Stimulated activated CD8-positive, alpha-beta memory T cell treated with anti-CD3 and anti-CD28 coated beads, Interleukin-4, amount 100 ng/mL, for 24 hours (primary cell): ENCODE measurements around the gene TMPRSS5.
"Not testable (repeated sequence)": the region's sequence is repeated elsewhere in the genome, so short reads cannot be mapped to it uniquely, and the experiment has no call there.

Experiments used
- DNase-seq: peaks from one replicate; pipeline ENCODE4 v3.0.0-alpha.2; 2020; ENCODE audit warnings: low read depth

Gene TMPRSS5

GRCh38 chr11:113697756-113698407, 8.2 kb downstream of the TMPRSS5 start:
- DNase-seq: no peak

- no peak for DNase-seq
Measured at GRCh38 chr11:113697111-113697510, 9.0 kb downstream of the TMPRSS5 start.

GRCh38 chr11:113695207-113695606, 10.9 kb downstream of the TMPRSS5 start:
- no peak for DNase-seq

DNA sequence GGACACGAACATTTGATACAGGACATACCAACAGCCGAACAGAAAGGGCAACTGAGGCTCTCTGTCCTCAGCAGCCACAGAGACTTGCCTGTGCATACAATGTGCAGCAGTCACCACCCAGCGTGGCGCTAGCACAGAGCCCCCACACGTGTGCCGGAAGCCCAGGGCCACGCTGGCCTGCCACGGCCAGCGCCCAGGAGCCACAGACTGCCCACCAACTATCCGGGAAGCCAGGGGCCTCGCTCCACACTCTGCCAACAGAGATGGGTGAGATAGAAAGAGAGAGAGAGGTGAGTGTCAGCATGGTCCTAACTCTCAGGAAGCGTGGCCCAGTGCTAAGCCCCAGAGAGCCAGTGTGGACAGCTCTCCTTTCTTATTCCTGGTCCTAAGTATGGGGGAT, 11.7 kb downstream of the TMPRSS5 start:
- DNase-seq: no peak

GRCh38 chr11:113693030-113693429, 13.1 kb downstream of the TMPRSS5 start:
- DNase-seq: no peak

DNA sequence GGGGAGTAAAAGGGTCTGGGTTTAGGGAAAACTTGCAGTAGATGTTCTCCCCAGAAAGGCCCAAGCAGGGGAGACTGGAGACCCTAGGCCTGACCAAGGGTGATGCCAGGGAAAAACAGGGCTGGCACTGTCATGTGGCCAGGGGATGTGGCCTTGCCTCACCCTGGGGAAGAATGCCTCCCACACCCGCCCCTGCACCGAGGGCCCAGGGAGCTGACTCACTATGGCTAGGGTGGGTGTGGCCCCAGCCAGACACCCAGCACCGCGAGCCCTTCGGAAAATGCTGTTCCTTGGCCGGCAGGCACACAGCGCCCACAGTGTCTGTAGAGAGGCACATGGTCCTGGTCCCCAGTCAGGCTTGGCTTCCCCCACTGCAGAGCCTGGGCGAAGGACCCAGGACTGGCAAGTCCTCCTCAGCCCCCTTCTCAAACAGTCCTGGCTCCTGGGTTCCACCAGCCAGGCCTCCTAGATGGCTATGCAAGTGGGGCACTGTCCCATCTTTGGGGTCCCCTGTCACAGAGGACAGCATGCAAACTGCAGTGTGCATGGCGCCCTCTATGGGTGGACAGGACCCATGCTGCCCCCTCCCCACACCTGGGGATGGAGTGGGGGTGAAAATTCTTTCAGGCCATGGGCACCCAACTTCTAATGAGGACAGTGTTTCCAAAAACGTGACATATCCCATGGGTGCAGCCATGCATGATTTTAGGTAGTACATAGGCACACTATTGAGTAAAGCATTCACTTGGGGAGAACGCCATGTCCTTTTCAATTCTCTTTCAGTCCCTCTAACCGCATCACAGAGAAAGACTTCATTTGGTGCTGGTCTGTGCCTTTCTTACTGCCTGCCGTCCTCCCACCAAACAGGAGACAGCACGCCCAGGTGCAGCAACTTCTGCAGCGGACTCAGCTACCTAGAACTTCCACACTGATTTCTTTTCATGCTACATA, 15.2 kb downstream of the TMPRSS5 start:
- no peak for DNase-seq

DNA sequence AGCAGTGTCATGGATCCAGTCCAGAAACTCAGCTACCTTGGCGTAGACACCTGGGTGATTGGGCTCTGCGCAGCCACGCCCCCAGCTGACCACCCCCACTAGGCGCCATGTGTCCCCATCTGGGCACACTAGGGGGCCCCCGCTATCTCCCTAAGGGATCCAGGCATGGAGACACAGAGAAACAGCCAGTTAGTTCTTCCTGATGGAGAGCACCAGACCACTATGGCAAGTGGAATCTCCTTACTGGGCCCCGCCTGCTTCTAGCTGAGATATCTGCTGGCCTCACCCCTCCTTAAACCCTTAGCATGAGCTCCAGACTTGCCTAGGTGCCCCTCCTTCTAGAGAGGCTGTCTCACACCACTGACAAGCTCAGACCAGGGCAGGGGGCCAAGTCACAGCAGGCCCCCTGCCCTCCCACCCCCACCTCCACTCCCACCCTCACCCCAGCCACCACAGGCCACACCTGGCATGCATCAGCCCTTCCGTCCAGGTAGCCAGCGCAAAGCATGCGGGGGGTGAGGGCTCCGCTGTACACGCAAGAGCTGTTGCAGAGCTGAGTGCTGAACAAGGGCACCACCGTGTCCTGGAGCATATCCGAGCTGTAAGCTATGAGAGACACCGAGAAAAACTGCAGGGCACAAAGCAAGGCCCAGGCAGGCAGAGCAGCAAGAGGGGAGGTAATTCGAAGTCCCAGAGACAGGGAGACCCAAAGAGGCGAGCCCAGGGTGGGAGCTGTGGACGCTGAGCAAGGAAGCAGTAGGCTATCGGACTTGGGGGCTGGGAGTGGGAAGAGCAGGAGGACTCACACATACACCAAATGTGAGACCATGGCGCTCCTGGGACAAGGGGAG, 16.1 kb downstream of the TMPRSS5 start:
- no peak for DNase-seq

- no peak for DNase-seq
Measured at GRCh38 chr11:113685654-113686359, 20.3 kb downstream of the TMPRSS5 start.

- no peak for DNase-seq
Measured at GRCh38 chr11:113684496-113684895, 21.6 kb downstream of the TMPRSS5 start.

DNA sequence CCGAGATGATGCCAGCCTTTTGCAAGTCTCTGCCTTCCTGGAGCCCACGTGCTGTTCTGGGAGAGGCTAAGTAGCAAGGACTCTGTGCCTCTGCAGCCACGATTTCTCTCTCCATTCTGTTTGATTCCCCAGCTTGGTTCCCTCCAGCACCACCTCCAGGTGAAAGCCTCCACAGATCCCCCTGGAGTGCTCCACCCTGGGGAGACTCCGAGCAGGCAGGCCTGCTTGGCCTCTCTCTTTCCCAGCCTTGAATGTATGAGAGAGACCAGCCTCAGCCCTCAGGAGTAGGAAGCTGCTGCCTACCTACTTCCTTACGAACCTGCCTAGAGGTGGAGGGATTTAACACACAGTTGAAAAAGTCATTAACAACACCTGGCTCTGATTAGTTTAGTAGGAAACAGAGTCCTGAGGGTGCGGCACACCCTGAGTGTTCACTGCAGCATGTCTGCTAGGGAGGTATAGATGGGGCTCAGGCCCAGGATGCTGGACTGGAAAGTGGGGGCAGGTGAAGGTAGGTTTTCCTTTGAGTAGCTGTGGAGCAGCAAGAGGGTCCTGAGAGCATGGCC, 22.5 kb downstream of the TMPRSS5 start:
- DNase-seq: no peak

DNA sequence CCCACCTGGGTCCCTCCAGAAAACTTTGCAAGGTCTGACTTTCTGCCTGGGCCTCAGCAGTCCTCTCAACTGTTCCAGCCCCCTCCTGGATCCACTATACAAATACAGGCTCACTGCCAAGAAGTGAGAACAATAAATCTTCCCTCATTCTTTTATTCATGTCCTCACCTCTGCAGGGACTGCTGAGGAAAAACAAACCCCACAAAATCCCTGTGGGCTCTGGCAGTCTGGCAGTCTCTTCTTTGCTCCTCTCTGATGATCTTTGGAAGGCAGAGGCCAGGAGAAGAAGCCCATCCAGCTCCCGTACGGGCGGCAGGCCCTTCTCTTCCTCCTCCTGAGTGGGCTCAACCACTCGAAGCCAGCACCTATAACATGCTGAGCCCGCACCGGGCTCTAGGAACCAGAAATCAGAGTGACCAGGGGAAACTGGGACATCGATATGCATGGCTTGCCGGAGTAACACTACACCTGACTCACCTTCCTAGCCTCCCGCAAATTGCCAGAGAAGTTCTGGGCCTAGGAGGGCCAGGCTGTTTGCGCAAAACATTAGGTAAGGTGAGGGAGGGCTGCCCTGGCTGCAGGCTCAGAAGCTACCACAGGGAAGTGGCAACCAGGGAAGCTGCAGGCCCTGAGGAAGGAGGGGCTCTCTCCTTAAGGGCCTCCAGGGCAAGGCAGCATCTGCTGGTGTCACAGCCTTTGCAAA, 24.2 kb downstream of the TMPRSS5 start:
- no peak for DNase-seq

GRCh38 chr11:113681282-113681681, 24.8 kb downstream of the TMPRSS5 start:
- DNase-seq: no peak

DNA sequence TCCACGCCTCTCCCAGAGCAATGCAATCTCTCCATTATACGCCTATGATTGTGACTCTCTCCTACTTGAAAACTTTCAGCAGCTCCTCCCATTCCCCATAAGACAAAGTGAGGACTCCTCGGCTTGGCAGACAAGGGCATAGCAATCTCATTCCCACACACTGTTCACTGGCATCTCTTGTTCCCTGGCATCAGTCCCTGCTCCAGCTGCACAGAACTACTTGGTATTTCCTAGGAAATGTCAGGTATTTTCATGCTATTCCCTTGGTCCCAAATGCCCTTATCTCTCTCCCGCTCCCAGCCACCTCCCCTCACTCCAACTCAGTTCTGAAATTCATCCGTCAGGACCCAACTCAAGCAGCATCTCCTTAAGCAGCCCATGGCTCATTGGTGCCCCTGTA, 28.4 kb downstream of the TMPRSS5 start:
- DNase-seq: no peak

DNA sequence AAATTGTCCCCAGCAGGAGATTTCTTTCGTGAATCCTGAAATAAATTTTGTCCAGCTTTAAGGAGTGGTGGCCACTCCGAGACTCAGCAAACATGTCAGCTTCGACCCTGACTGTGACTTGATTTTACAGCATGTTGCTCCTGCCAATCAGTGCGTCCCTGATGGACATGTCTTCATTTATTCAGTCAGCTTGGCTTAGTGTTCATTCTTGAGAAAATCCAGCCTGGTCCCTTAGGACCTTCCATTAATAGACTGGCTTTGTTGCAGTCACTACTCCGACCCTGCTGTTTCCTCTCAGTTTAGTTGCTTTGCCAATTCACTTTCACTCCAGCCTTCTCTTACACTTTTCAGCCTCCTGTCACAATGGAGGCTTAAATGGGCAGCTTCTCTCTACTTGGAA, 30.5 kb downstream of the TMPRSS5 start:
- no peak for DNase-seq

DNA sequence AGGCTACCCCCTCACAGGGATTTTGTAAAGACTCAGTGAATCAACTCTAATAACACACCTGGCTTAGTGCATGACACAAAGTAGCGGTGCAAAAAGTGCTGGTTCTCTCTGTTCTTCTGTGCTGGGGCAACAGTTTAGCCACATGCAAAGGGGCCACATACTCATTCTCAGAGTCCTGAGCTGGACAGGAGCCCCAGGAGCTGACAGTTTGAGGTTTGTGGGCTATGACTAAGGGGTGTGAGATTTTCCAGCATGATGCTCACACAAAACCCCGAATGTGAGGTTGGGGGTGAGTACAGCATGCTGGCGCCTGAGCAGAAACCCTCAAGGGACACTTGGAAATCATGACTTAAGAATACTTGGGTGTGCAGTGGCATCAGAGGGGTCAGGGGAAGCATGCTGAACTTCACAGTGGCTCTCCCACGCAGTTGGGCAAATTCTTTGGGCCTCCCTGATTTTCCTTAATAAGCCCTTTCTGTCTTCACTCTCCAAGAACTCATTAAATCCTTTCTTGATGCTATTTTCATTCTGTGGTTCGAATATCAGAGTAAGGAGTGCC, 31.0 kb downstream of the TMPRSS5 start:
- DNase-seq: no peak

DNA sequence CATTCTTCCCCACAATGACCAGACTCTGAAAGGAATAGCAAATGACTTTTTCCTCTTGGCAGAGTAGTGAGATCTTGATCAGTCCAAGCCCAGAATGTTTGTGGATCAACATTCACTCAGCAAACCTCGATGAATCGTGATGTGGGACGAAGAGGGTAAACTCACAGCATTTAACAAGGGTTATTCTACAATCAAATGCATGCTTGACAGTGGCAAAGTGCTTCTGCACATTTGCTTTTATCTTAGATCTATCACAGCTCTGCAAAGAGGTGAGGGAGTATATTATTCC, 31.8 kb downstream of the TMPRSS5 start:
- DNase-seq: no peak

DNA sequence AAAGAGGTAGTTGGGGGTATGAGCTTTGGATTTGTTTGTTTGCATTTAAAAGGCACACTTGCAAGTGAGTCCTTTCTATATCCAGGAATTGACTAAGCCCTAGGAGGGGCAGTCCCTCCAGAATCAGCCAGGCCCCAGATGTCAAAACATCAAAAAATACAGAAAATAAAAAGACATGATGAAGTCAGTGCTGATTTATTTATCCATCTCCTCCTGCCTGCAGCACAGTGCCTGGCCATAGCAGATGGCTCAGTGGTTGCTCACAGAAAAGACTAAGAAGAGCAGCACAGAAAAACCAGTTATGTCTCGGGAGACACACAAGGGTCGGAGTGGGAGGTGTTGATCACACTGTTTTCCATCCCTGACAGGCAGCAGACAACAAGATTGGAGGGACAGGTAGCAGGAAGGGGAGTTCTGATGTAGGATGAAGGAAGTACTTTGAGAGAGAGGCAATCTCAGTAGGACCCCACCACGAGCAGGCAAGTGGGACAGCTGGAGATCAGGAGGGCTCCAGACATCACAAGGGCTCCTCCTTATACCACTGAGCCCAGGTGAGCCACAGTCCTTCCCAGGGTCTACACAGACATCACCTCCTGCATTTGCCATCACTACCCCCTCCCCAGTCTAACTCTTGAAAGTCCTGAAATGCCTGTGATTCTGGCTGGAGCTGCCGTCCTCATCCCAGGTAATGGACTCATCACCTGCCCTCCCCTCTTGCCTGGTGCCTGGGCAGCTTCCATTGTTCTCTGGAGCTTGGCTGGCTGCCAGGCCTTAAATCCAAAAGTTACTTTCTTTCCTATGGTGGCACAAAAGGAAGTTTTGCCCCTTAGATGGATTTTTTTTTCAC, 32.3 kb downstream of the TMPRSS5 start:
- DNase-seq: no peak

DNA sequence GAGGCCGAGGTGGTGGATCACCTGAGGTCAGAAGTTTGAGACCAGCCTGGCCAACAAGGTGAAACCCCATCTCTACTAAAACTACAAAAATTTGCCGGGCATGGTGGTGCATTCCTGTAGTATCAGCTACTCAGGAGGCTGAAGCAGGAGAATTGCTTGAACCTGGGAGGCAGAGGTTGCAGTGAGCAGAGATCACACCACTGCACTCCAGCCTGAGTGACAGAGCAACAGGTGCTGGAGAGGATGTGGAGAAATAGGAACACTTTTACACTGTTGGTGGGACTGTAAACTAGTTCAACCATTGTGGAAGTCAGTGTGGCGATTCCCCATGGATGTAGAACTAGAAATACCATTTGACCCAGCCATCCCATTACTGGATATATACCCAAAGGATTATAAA, 34.2 kb downstream of the TMPRSS5 start:
- DNase-seq: not testable (repeated sequence)

GRCh38 chr11:113670831-113671215, 35.3 kb downstream of the TMPRSS5 start:
- DNase-seq: no peak
